BLaER1 treated with 17β-estradiol and CSF1 and Interleukin-3, amounts not matched to agents 10 nM and 100 nM (cell line): ENCODE measurements around the gene SRRM3.
"Not testable (repeated sequence)": the region's sequence is repeated elsewhere in the genome, so short reads cannot be mapped to it uniquely, and the experiment has no call there.

Experiments used
- H3K27ac ChIP-seq, 11 experiments: shearing (Covaris generic); formaldehyde crosslinking; 2 replicates each; pipeline ENCODE4 v1.8.1; 2022
- H3K27me3 ChIP-seq, 11 experiments: shearing (Covaris generic); formaldehyde crosslinking; 2 replicates each; pipeline ENCODE4 v1.8.1; 2022
- H3K36me3 ChIP-seq, 11 experiments: shearing (Covaris generic); formaldehyde crosslinking; 2 replicates each; pipeline ENCODE4 v1.8.1; 2022
- H3K4me1 ChIP-seq, 10 experiments: shearing (Covaris generic); formaldehyde crosslinking; 2 replicates each; pipeline ENCODE4 v1.8.1; 2022
- H3K4me2 ChIP-seq, 11 experiments: shearing (Covaris generic); formaldehyde crosslinking; 2 replicates each; pipeline ENCODE4 v1.8.1; 2022
- H3K4me3 ChIP-seq, 10 experiments: shearing (Covaris generic); formaldehyde crosslinking; 2 replicates each; pipeline ENCODE4 v1.8.1; 2022
- H3K9ac ChIP-seq, 11 experiments: shearing (Covaris generic); formaldehyde crosslinking; 2 replicates each; pipeline ENCODE4 v1.8.1; 2022
- H3K9me3 ChIP-seq, 11 experiments: shearing (Covaris generic); formaldehyde crosslinking; replicated peaks in 1 of 11; 2 replicates each; pipeline ENCODE4 v1.8.1; 2022
- H4K20me1 ChIP-seq, 11 experiments: shearing (Covaris generic); formaldehyde crosslinking; 2 replicates each; pipeline ENCODE4 v1.8.1; 2022
- Cebpa-rat ChIP-seq, 11 experiments: shearing (Covaris generic); IDR thresholded peaks; 2 replicates each; pipeline ENCODE4 v1.8.1; 2022

Gene SRRM3

GRCh38 chr7:76204147-76204546 lies 2.5 kb downstream of the SRRM3 start:
- H3K9ac ChIP-seq = no peak overlapping the region
- no peak for TF ChIP-seq Cebpa-rat (IDR thresholded peaks at IDR 0.05)
- H3K27ac ChIP-seq = no peak overlapping the region
- no peak overlapping the region for H3K4me3 ChIP-seq
- peaks cover 0 to 9% (median 6%) of the 10 kb centered on the region in 10 experiments; a peak in 13 of 20 replicates for H3K4me1 ChIP-seq
- peaks cover 0 to 45% (median 7%) of the 10 kb centered on the region in 11 experiments; a peak in 6 of 22 replicates for H4K20me1 ChIP-seq
- no peaks in the 10 kb centered on the region for H3K36me3 ChIP-seq
- no peak overlapping the region for H3K4me2 ChIP-seq
- no peaks in the 10 kb centered on the region for H3K9me3 ChIP-seq
- peaks cover 28 to 52% (median 48%) of the 10 kb centered on the region in 11 experiments for H3K27me3 ChIP-seq

- peaks cover 0 to 58% (median 7%) of the 10 kb centered on the region in 11 experiments; a peak in 6 of 22 replicates for H4K20me1 ChIP-seq
- H3K4me1 ChIP-seq = peaks cover 0 to 8% (median 6%) of the 10 kb centered on the region in 10 experiments; a peak in 13 of 20 replicates
- no peak overlapping the region for H3K4me2 ChIP-seq
- no peak overlapping the region for H3K27ac ChIP-seq
- no peaks in the 10 kb centered on the region for H3K36me3 ChIP-seq
- no peak overlapping the region for H3K4me3 ChIP-seq
- TF ChIP-seq Cebpa-rat (IDR thresholded peaks at IDR 0.05) = no peak
- no peaks in the 10 kb centered on the region for H3K9me3 ChIP-seq
- H3K27me3 ChIP-seq = peaks cover 28 to 52% (median 48%) of the 10 kb centered on the region in 11 experiments
- no peak overlapping the region for H3K9ac ChIP-seq
Observed at GRCh38 chr7:76206633-76207032, 4.9 kb downstream of the SRRM3 start.

GRCh38 chr7:76209310-76209709 lies 7.6 kb downstream of the SRRM3 start:
- no peak overlapping the region for H3K4me3 ChIP-seq
- H4K20me1 ChIP-seq = peaks cover 0 to 39% (median 0%) of the 10 kb centered on the region in 11 experiments; a peak in 5 of 22 replicates
- no peak overlapping the region for H3K9ac ChIP-seq
- H3K27ac ChIP-seq = no peak overlapping the region
- no peak overlapping the region for H3K4me2 ChIP-seq
- no peaks in the 10 kb centered on the region for H3K4me1 ChIP-seq
- H3K36me3 ChIP-seq = no peaks in the 10 kb centered on the region
- no peak for TF ChIP-seq Cebpa-rat (IDR thresholded peaks at IDR 0.05)
- H3K9me3 ChIP-seq = no peaks in the 10 kb centered on the region
- H3K27me3 ChIP-seq = peaks cover 2 to 32% (median 24%) of the 10 kb centered on the region in 11 experiments; a peak in 21 of 22 replicates

- no peak for TF ChIP-seq Cebpa-rat (IDR thresholded peaks at IDR 0.05)
- Histone ChIP-seq H3K27me3 (peaks cover 0 to 20% (median 7%) of the 10 kb centered on the region in 11 experiments; a peak in 10 of 22 replicates), H3K4me1 (no peaks in the 10 kb centered on the region), H3K27ac (no peak overlapping the region), H3K36me3 (no peaks in the 10 kb centered on the region), H3K4me3 (no peak overlapping the region), H3K9me3 (no peaks in the 10 kb centered on the region), H4K20me1 (peaks cover 0 to 27% (median 0%) of the 10 kb centered on the region in 11 experiments; a peak in 4 of 22 replicates), H3K4me2 (no peak overlapping the region), H3K9ac (no peak overlapping the region)
Observed at GRCh38 chr7:76211216-76211615, 9.5 kb downstream of the SRRM3 start.

GRCh38 chr7:76215349-76215748 lies 13.7 kb downstream of the SRRM3 start:
- not testable (repeated sequence) for H3K36me3 ChIP-seq, H3K4me1 ChIP-seq, H3K4me2 ChIP-seq, H3K4me3 ChIP-seq, H3K9me3 ChIP-seq, H3K27ac ChIP-seq, H3K9ac ChIP-seq
- peaks cover 0 to 18% (median 0%) of the 10 kb centered on the region in 11 experiments; a peak in 4 of 22 replicates for H4K20me1 ChIP-seq
- peaks cover 0 to 35% (median 22%) of the 10 kb centered on the region in 11 experiments; a peak in 14 of 22 replicates for H3K27me3 ChIP-seq

GRCh38 chr7:76216381-76217082 lies 14.8 kb downstream of the SRRM3 start:
- TF ChIP-seq Cebpa-rat (IDR thresholded peaks at IDR 0.05) = no peak

GRCh38 chr7:76217942-76218566 lies 16.4 kb downstream of the SRRM3 start:
- H3K9me3 ChIP-seq = no peaks in the 10 kb centered on the region
- H3K27ac ChIP-seq = no peak overlapping the region
- H3K36me3 ChIP-seq = no peaks in the 10 kb centered on the region
- no peak overlapping the region for H3K9ac ChIP-seq
- TF ChIP-seq Cebpa-rat (IDR thresholded peaks at IDR 0.05) = no peak
- H3K4me1 ChIP-seq = peaks cover 8 to 13% (median 11%) of the 10 kb centered on the region in 10 experiments; a peak in 19 of 20 replicates
- H3K4me3 ChIP-seq = no peak overlapping the region
- peaks cover 0 to 17% (median 0%) of the 10 kb centered on the region in 11 experiments; a peak in 4 of 22 replicates for H4K20me1 ChIP-seq
- peaks cover 3 to 42% (median 26%) of the 10 kb centered on the region in 11 experiments; a peak in 15 of 22 replicates for H3K27me3 ChIP-seq
- no peak overlapping the region for H3K4me2 ChIP-seq

More at GRCh38 chr7:76216381-76217082, 14.8 kb downstream of the SRRM3 start:
- H3K4me1 ChIP-seq = peaks cover 8 to 13% (median 11%) of the 10 kb centered on the region in 10 experiments; a peak in 19 of 20 replicates
- no peak overlapping the region for H3K4me2 ChIP-seq
- peaks cover 0 to 35% (median 22%) of the 10 kb centered on the region in 11 experiments; a peak in 14 of 22 replicates for H3K27me3 ChIP-seq
- no peaks in the 10 kb centered on the region for H3K9me3 ChIP-seq
- no peak overlapping the region for H3K4me3 ChIP-seq
- H3K36me3 ChIP-seq = no peaks in the 10 kb centered on the region
- H3K27ac ChIP-seq = no peak overlapping the region
- no peak overlapping the region for H3K9ac ChIP-seq
- H4K20me1 ChIP-seq = peaks cover 0 to 17% (median 0%) of the 10 kb centered on the region in 11 experiments; a peak in 4 of 22 replicates

GRCh38 chr7:76220185-76221057 lies 18.7 kb downstream of the SRRM3 start:
- H3K9ac ChIP-seq = no peak overlapping the region
- H3K4me2 ChIP-seq = peak overlapping the region; percentile 21 to 67 (median 39); a peak in 16 of 22 replicates
- no peak for TF ChIP-seq Cebpa-rat (IDR thresholded peaks at IDR 0.05)
- H3K36me3 ChIP-seq = no peaks in the 10 kb centered on the region
- no peak overlapping the region for H3K27ac ChIP-seq
- no peaks in the 10 kb centered on the region for H3K9me3 ChIP-seq
- peaks cover 8 to 13% (median 11%) of the 10 kb centered on the region in 10 experiments; a peak in 19 of 20 replicates for H3K4me1 ChIP-seq
- peaks cover 8 to 50% (median 36%) of the 10 kb centered on the region in 11 experiments; a peak in 16 of 22 replicates for H3K27me3 ChIP-seq
- no peak overlapping the region for H3K4me3 ChIP-seq
- peaks cover 0 to 17% (median 0%) of the 10 kb centered on the region in 11 experiments; a peak in 4 of 22 replicates for H4K20me1 ChIP-seq
